GM12874 (cell line): Measurements from ENCODE around the gene BSPRY.

Experiments used
- TF ChIP-seq, protein P1 (sequence below): IDR thresholded peaks from 2 replicates; pipeline ENCODE4 v1.5.1; 2011; ENCODE audit warnings: low read depth, mild to moderate bottlenecking, control low read depth, low read length, moderate library complexity; ENCODE audit not compliant: insufficient read depth

The BSPRY gene

DNA sequence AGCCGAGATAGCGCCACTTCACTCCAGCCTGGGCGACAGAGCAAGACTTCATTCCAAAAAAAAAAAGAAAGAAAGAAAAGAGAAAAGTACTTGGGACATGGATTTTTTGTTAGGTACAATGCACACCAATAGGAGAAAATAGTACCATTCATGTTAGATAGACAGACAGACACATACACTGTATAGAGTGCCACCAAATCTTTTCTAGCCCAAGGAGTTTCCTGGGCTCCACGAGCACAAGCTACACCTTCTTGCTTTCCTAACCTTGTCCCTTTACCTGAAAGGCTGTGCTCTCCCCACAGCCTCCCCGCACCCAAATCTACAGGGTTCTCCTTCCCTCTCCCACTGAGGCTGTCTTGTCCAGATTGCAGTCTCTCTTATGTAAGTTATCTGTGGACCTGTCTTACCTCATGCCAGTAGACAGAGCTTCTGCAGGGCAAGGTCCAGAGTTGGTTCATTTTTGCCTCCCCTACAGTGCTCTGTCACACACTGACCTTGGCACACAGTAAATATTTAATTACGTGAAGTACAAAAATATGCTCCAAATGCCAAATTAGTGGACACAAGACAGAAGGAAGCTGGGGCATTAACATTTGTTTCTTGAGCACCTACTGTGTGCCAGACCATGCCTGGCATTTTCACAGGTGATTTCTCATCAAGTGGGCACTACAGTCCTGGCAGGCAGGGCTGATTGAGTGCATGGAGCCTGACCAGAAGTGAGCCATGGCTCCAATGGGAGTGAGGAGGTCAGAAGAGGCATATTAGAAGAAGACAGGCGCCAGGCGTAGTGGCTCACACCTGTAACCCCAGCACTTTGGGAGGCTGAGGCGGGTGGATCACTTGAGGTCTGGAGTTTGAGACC lies 45.9 kb downstream of the BSPRY start:
- TF ChIP-seq, protein P1, sequence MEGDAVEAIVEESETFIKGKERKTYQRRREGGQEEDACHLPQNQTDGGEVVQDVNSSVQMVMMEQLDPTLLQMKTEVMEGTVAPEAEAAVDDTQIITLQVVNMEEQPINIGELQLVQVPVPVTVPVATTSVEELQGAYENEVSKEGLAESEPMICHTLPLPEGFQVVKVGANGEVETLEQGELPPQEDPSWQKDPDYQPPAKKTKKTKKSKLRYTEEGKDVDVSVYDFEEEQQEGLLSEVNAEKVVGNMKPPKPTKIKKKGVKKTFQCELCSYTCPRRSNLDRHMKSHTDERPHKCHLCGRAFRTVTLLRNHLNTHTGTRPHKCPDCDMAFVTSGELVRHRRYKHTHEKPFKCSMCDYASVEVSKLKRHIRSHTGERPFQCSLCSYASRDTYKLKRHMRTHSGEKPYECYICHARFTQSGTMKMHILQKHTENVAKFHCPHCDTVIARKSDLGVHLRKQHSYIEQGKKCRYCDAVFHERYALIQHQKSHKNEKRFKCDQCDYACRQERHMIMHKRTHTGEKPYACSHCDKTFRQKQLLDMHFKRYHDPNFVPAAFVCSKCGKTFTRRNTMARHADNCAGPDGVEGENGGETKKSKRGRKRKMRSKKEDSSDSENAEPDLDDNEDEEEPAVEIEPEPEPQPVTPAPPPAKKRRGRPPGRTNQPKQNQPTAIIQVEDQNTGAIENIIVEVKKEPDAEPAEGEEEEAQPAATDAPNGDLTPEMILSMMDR: no peak

DNA sequence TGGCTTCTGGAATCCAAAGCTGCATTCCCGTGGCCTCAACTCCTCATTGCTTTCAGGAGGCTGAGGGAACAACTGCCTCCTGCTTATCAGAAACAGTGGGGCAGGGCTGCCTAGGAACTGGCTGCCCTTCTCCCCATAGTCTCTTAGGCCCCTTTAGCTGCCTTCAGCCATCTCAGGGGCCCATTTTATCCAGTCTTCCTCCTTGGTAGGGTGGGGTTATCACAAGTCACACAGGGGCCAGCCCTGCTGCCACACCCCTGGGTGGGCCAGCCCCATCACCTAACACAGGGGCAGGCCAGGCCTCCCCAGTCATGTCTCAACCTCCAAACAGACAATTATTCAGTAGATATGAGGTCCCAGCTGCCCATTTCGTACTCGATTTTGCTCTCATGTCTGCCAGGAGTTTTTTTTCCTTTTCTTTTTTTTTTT lies 47.9 kb downstream of the BSPRY start:
- TF ChIP-seq, protein P1: no peak

DNA sequence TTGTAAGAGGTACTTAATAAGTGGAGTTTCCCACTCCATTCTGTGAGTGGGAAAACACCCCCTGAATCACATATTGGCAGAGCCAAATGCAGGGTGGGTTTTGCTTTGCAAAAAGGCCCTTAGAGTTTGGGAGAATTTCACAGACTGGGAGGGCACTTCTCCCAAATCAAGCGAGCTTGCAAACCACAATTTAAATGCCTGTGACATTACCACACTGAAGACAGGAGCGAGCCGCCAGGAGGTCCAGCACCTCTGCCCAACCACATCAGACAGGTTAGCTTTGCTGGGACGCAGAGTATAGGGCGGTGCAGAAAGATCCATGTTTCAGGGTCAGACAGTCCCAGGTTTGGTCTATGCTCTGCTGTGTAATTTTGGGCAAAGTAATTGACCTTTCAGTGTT lies 49.5 kb downstream of the BSPRY start:
- TF ChIP-seq, protein P1: no peak

DNA sequence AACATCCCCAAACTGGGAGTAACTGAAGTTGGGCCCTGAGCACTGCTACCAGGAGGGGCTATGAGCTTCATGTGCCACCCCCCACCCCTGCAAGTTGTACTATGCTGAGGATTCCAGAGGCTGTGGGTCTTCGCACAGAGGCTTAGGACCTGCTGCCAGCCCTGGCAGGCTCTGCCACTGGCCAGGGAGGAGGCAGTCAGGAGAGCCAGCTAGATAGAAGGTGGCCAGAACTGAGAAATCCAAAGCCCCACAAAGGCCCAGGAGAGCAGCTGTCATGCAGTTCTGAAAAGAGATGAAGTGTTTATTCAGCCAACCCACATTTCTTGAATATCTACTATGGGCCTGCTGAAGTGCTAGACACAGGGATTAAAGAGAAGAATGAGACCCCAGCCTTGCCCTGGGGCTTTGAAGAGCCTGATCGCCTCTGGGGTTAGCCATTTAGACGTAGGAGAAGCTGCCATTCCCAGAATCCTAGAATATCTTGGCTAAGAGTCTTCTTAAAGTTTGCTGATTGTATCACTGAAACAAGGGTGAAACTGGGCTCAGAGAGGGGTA lies 50.4 kb downstream of the BSPRY start:
- TF ChIP-seq, protein P1: no peak

DNA sequence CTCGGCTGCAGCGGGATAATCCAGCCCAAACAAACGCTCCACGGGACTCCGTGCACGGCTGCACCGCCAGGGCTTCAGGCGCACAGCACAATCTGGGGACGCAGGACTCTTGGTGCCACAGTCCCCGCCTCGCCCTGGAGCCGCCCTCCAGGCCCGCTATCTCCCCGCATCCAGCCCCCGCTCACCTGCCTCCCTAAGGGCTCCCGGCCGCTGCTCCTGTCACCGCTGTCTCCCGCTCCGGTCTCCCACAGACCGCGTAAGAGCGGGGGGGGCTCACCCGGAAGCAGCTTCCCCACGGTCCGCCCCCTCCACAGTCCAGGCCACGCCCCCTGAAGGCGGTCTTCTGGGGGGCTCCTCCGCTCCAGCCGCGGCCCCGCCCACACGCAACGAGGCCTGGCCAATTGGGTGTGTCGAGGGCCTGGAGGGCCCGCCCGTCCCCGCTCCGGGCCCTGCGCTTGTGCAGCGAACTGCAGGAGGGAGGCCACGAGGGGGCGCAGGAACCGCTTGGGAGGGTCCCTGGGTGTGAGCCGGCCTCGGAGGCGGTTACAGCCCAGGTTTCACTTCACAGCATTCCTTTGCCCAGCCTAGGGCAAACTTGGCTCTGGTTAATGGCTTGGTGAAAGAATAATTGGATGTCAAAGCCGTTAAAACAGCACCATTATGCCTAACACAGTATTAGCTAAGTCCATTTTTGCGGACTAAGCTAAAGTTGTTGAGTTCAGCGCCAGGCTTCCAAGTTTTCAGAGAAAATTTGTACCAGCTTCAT lies 51.9 kb downstream of the BSPRY start, which contains the start of gene ALAD:
Gene ALAD, minus strand, starts transcription at position 258 of the 766 bp plus-strand sequence. CDS start 7,725 bp downstream, outside the sequence.
- TF ChIP-seq, protein P1: peak; percentile 96

DNA sequence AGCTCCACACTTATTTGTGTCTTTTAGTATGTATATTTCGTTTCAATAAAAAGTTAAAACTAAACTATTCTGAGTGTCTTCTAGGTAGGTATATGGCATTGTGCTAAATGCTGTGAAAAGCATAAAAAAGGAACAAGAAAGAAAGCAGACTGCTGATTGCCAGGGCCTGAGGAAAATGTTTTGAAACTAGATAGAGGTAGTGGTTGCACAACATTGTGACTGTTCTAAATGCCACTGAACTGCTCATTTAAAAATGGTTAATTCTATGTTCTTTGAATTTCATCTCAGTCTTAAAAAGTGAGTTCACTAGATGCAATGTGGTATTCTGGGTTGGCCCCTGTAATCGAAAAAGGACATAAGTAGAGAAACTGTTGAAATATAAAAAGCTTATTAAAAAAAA lies 54.3 kb downstream of the BSPRY start:
- TF ChIP-seq, protein P1: no peak
